ENCODE data around the gene BRCA2.

Gene BRCA2

DNA sequence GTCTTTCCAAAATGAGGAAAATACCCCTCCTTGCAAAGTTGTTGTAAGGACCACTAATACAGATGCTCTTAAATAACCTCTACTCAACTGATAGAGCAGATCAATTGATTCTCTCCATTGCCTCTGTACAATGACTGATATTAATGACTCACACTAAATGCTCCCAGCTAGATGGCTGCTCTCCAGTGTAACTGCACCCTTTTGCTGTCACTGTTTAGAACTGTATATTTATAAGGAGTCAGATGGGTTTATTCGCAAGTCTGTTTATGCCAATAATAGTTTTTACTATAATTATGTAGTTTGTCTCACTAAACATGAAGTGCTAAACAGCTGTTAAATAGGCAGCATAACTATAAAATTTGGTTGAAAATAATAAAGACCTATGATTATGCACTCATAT is 133.7 kb downstream of the BRCA2 start:
- no peaks in the 10 kb centered on the region for H3K27me3 Mint-ChIP-seq
- peaks cover 8% of the 10 kb centered on the region for H3K4me1 Mint-ChIP-seq
- H3K27ac Mint-ChIP-seq: no peak overlapping the region
- H3K9me3 Mint-ChIP-seq: peaks cover 6% of the 10 kb centered on the region
- ATAC-seq: no peak
- no peak overlapping the region for H3K4me3 Mint-ChIP-seq
- peaks cover 24% of the 10 kb centered on the region for H3K36me3 Mint-ChIP-seq
